Measurements from ENCODE around the gene REXO4. TPM values are rescaled to one million over a fixed set of nuclear protein-coding genes. Genes with fewer than 3 reads are reported as not detected.

The REXO4 gene
- total and polyA plus RNA-seq, 9 of the 15 experiments (the other 6 are each of a cell fraction or from before 2014, with no cell fraction given), result 3.4 to 72.9 (median 31.1) TPM

DNA sequence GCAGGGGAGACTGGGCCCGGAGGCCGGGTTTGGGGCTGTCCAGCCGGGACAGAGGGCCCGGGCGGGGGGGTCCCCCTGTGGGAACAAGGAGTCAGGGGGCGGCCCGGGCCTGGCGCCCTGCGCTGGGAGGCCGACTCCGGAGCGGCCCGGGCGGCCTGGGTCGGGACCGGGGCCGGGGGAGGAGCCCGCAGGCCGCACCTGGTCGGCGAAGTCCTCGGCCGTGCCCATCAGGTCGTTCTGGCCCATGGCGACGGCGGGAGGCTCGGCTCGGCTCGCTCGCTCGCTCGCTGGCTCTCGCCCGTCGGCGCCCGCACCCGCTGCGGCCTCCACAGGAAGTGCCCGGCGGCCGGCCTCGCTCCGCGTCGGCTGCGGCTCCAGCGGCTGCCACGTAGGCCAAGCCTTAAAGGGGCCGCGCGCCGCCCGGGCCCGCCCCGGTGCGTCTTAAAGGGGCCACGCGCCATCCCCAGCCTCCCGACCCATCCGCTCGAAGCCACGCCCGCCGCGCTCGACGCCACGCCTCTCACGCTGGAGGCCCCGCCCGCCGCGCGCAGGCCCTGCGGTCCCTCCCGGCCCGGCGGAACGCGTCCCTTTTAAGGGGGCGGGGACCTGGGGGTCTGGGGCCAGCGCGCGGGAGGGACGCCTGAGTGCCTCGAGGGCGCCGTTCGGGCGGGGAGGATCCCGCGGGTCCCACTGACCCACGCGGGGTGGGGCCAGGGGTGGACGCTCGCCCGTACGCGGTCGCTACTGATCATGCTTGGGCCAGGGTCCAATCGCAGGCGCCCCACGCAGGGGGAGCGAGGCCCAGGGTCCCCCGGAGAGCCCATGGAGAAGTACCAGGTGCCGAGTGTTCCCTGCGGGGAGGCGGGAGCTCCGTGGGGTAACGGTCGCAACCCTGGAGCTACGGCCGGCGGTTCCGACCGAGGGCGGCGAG, 41.8 kb downstream of the REXO4 start, which contains the start of the genes STKLD1 and SURF4 (continued):
- no peak for TF ChIP-seq ZNF121 (CRISPR knock-in tag; conservative IDR thresholded peaks at IDR 0.05)
- TF ChIP-seq, protein P1, sequence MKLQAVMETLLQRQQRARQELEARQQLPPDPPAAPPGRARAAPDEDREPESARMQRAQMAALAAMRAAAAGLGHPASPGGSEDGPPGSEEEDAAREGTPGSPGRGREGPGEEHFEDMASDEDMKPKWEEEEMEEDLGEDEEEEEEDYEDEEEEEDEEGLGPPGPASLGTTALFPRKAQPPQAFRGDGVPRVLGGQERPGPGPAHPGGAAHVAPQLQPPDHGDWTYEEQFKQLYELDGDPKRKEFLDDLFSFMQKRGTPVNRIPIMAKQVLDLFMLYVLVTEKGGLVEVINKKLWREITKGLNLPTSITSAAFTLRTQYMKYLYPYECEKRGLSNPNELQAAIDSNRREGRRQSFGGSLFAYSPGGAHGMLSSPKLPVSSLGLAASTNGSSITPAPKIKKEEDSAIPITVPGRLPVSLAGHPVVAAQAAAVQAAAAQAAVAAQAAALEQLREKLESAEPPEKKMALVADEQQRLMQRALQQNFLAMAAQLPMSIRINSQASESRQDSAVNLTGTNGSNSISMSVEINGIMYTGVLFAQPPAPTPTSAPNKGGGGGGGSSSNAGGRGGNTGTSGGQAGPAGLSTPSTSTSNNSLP (IDR thresholded peaks at IDR 0.05; ENCODE audit: borderline replicate concordance, low read depth, low read length), result no peak
- TF ChIP-seq, protein P2, sequence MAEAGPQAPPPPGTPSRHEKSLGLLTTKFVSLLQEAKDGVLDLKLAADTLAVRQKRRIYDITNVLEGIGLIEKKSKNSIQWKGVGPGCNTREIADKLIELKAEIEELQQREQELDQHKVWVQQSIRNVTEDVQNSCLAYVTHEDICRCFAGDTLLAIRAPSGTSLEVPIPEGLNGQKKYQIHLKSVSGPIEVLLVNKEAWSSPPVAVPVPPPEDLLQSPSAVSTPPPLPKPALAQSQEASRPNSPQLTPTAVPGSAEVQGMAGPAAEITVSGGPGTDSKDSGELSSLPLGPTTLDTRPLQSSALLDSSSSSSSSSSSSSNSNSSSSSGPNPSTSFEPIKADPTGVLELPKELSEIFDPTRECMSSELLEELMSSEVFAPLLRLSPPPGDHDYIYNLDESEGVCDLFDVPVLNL (CRISPR knock-in tag; IDR thresholded peaks at IDR 0.05; ENCODE audit: low read depth), result no peak
- TF ChIP-seq, protein P3, sequence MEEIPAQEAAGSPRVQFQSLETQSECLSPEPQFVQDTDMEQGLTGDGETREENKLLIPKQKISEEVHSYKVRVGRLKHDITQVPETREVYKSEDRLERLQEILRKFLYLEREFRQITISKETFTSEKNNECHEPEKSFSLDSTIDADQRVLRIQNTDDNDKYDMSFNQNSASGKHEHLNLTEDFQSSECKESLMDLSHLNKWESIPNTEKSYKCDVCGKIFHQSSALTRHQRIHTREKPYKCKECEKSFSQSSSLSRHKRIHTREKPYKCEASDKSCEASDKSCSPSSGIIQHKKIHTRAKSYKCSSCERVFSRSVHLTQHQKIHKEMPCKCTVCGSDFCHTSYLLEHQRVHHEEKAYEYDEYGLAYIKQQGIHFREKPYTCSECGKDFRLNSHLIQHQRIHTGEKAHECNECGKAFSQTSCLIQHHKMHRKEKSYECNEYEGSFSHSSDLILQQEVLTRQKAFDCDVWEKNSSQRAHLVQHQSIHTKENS (CRISPR knock-in tag; IDR thresholded peaks at IDR 0.05), result no peak
- no peak for TF ChIP-seq CBFB (CRISPR knock-in tag; IDR thresholded peaks at IDR 0.05)
- TF ChIP-seq RAD51 (IDR thresholded peaks at IDR 0.05; ENCODE audit: borderline replicate concordance, low read depth), result no peak
- TF ChIP-seq, protein P4, sequence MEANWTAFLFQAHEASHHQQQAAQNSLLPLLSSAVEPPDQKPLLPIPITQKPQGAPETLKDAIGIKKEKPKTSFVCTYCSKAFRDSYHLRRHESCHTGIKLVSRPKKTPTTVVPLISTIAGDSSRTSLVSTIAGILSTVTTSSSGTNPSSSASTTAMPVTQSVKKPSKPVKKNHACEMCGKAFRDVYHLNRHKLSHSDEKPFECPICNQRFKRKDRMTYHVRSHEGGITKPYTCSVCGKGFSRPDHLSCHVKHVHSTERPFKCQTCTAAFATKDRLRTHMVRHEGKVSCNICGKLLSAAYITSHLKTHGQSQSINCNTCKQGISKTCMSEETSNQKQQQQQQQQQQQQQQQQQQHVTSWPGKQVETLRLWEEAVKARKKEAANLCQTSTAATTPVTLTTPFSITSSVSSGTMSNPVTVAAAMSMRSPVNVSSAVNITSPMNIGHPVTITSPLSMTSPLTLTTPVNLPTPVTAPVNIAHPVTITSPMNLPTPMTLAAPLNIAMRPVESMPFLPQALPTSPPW (CRISPR knock-in tag; IDR thresholded peaks at IDR 0.05), result peak; percentile 85
- no peak for TF ChIP-seq KAT7 (CRISPR knock-in tag; IDR thresholded peaks at IDR 0.05; ENCODE audit: borderline replicate concordance)
- no peak for TF ChIP-seq TSC22D4 (tag; IDR thresholded peaks at IDR 0.05)
- no peak for TF ChIP-seq MCM5 (IDR thresholded peaks at IDR 0.05; ENCODE audit: low read depth)
- peak; percentile 88 for TF ChIP-seq ZBTB17 (CRISPR knock-in tag; IDR thresholded peaks at IDR 0.05)
- no peak for TF ChIP-seq ZBTB8A (IDR thresholded peaks at IDR 0.05; ENCODE audit: partially characterized antibody)
- no peak for TF ChIP-seq CBFA2T2 (conservative IDR thresholded peaks at IDR 0.05)
- TF ChIP-seq, protein P5, sequence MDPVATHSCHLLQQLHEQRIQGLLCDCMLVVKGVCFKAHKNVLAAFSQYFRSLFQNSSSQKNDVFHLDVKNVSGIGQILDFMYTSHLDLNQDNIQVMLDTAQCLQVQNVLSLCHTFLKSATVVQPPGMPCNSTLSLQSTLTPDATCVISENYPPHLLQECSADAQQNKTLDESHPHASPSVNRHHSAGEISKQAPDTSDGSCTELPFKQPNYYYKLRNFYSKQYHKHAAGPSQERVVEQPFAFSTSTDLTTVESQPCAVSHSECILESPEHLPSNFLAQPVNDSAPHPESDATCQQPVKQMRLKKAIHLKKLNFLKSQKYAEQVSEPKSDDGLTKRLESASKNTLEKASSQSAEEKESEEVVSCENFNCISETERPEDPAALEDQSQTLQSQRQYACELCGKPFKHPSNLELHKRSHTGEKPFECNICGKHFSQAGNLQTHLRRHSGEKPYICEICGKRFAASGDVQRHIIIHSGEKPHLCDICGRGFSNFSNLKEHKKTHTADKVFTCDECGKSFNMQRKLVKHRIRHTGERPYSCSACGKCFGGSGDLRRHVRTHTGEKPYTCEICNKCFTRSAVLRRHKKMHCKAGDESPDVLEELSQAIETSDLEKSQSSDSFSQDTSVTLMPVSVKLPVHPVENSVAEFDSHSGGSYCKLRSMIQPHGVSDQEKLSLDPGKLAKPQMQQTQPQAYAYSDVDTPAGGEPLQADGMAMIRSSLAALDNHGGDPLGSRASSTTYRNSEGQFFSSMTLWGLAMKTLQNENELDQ (CRISPR knock-in tag; IDR thresholded peaks at IDR 0.05; ENCODE audit: borderline replicate concordance), result no peak
- no peak for TF ChIP-seq POLR3A (IDR thresholded peaks at IDR 0.05; ENCODE audit: borderline replicate concordance, extremely low read depth, insufficient read depth, insufficient read length)
- peak; percentile 46; the same call in 1 of the 2 replicates for TF ChIP-seq STAG1 (CRISPR knock-in tag; IDR thresholded peaks at IDR 0.05; ENCODE audit: borderline replicate concordance)
- TF ChIP-seq HMG20B (CRISPR knock-in tag; IDR thresholded peaks at IDR 0.05), result no peak
- peak; percentile 59 for TF ChIP-seq U2AF1 (optimal IDR thresholded peaks at IDR 0.05; ENCODE audit: low read depth, low read length)
- TF ChIP-seq HDAC2 (IDR thresholded peaks at IDR 0.05), result no peak
